ENCODE data around the gene CTDSPL.
"Not testable (repeated sequence)": the region's sequence is repeated elsewhere in the genome, so short reads cannot be mapped to it uniquely, and the experiment has no call there.

Gene CTDSPL

GRCh38 chr3:38018296-38019266, 156.9 kb downstream of the CTDSPL start:
- DNase-seq (ENCODE audit: low read depth in 2 of 2): no peak

DNA sequence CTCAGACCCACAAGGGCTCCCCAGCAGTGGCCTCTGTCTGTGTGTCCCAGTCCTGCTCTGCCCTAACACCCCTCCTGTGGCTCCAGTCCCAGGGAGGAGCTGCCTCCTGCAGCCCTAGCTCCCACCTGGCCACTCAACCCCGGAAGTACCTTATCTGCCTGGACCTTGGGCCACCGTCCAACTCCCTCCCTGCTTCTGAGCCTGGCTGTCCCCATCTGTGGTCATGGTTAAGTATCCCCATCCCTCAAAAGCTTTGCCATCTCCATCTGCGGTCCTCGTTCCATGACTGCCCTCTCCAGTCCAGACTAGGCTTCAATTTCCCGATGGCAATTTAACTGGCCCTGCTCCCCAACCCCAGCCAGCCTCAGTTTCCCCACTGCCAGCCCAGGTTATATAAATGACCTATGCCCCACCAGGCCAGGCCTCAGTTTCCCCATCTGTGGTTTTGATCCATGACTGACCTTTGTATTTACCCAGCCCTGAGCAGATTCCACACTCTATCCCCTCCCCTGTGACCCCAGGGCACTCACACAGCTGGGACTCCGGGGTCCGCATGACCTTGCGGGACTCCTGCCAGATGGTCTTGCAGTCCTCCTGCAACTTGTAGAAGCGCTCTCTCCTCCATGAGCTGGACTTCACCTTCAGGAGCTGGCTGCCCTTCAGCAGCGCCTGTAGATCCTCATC, 158.1 kb downstream of the CTDSPL start:
- no peak for DNase-seq (ENCODE audit: low read depth in 2 of 2)

DNA sequence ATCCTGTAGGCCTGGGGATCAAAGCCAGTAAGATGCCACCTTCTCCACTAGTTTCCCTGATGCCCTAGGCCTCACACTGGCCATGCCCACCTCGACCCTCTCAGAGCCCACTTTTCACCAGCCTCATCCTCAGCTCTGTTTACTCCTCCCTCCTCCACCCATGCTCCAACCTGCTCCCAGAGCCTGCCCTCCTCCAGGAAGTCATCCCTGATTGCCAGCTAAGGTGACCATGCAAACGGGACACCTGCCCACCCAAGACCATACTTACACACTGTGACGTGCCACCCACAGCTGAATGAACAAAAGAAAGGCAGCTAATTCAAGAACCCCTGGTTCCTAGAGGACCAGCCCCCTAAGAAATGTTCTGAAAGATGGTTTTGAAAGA, 158.7 kb downstream of the CTDSPL start:
- no peak for DNase-seq (ENCODE audit: low read depth in 2 of 2)

- no peak for DNase-seq (ENCODE audit: low read depth in 2 of 2)
These were observed 159.5 kb downstream of the CTDSPL start for GRCh38 chr3:38021196-38021595.

DNA sequence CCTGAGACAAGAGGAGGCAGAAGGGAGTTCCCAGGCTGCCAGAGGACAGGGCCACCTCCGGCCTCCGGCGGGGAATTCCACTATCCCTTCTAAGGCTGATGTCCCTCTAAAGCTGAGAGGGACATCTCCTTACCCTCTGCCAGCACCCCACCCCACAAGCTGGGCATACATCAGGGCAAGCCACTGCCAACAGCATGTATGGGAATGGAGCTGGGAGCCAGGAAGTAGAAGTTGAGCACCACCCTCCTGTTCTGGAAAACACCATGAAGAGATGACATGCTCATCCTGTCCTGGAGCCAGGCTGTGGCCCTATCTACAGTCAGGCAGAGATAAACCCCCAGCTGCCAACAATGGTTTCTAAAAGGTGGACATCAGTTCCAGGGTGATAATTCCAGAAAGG, 160.6 kb downstream of the CTDSPL start:
- DNase-seq (ENCODE audit: low read depth in 2 of 2): no peak

- no peak for DNase-seq (ENCODE audit: low read depth in 2 of 2)
These were observed 161.4 kb downstream of the CTDSPL start for GRCh38 chr3:38022896-38023709.

- no peak for DNase-seq (ENCODE audit: low read depth in 2 of 2)
These were observed 165.2 kb downstream of the CTDSPL start for GRCh38 chr3:38026856-38027255.

GRCh38 chr3:38027466-38028465, 166.1 kb downstream of the CTDSPL start:
- DNase-seq (ENCODE audit: low read depth in 2 of 2): no peak

GRCh38 chr3:38028621-38029361, 167.1 kb downstream of the CTDSPL start:
- no peak for DNase-seq (ENCODE audit: low read depth in 2 of 2)

- DNase-seq (ENCODE audit: low read depth in 2 of 2): no peak
These were observed 167.9 kb downstream of the CTDSPL start, which contains the start of gene PLCD1 for GRCh38 chr3:38029400-38030125. Gene PLCD1 (minus strand): TSS chr3:38029642. CDS start chr3:38029539, 103 bp downstream.

DNA sequence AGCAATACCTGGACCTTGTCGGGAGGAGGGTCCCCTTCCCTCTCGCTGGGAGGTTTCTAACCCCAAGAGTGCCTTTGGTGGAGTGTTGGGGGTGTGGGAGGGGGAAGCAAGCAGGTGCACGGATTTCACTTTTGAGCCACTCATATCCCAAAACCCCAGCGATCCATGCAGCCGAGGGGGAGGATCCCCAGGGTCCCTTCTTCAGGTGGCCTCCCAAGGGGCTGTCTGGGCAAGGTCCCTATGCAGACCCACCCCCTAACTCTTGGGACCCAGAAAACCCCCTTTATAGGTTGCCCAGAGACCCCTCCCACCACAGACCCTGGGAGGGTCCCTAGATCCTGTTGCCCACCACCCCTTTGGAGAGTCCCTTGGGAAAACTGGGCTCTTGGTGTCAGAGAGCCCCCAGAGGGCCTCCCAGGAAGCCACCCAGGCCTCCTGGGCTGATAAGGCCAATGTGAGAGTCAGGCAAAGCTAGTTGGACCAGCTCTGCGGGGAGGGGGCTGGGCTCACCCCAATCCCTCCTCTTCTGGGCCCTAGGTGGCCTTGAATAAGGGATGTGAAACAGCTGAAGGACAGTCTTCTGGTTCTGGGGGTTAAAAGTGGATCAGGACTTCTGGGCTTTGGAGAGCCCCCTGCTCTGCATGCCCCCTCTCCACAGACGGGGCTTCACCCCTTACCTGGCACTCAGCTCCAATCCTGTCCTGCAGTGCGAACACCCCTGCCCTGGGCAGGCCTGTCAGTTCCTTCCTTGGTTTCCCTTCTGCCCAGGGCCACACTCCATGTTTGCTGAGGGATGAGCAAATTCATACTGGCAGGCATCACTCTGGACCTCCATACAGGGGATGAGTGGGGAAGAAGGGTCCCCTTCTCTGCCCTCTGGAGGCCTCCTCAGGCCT, 168.7 kb downstream of the CTDSPL start:
- DNase-seq (ENCODE audit: low read depth in 2 of 2): no peak

GRCh38 chr3:38031022-38031994, 169.6 kb downstream of the CTDSPL start:
- DNase-seq (ENCODE audit: low read depth in 2 of 2): no peak

GRCh38 chr3:38032328-38032865, 170.7 kb downstream of the CTDSPL start:
- no peak for DNase-seq (ENCODE audit: low read depth in 2 of 2)

DNA sequence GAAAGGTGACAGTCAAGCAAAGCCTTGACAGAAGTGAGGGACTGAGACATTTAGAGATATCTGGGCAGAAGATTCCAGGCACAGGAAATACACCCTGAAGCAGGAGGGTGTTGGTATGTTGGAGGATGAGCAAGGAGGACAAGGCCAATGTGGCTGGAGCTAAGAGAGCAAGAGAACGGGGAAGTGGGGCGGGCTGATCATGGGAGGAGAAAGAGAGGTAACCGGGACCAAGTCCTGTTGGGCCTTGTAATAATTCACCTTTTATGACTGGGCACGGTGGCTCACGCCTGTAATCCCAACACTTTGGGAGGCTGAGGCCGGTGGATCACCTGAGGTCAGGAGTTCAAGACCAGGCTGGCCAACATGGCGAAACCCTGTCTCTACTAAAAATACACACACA, 171.9 kb downstream of the CTDSPL start:
- not testable (repeated sequence) for DNase-seq (ENCODE audit: low read depth in 2 of 2)

All from stimulated activated CD8-positive, alpha-beta memory T cell treated with anti-CD3 and anti-CD28 coated beads, Interleukin-7, amount 100 ng/mL, for 1 hour (primary cell).